Immature natural killer cell (primary cell): ENCODE results near the gene RAB3IL1. TPM values are rescaled to one million over a fixed set of nuclear protein-coding genes. Genes with fewer than 3 reads are reported as not detected.

Experiments
- DNase-seq, 3 donors: peaks; one replicate each; pipeline ENCODE4 v3.0.0; 2022; ENCODE audit warnings: mixed read lengths in 1 of 3
- H3K27ac Mint-ChIP-seq, 6 donors: one replicate each; pipeline ENCODE4 v1.8.0; 2020; ENCODE audit warnings: mixed read lengths in 6 of 6, mild to moderate bottlenecking in 5 of 6, inconsistent platforms in 4 of 6, moderate library complexity in 3 of 6
- H3K27me3 Mint-ChIP-seq, 3 donors: one replicate each; pipeline ENCODE4 v1.8.0; 2020 to 2021; ENCODE audit warnings: low read depth in 3 of 3, mild to moderate bottlenecking in 3 of 3, mixed read lengths in 3 of 3, moderate library complexity in 3 of 3, inconsistent platforms in 1 of 3
- H3K36me3 Mint-ChIP-seq, 3 donors: one replicate each; pipeline ENCODE4 v1.8.0; 2020; ENCODE audit warnings: mixed read lengths in 3 of 3, inconsistent platforms in 2 of 3, mild to moderate bottlenecking in 2 of 3
- H3K4me1 Mint-ChIP-seq, 2 donors: one replicate each; pipeline ENCODE4 v1.8.0; 2020; ENCODE audit warnings: inconsistent platforms in 2 of 2, mild to moderate bottlenecking in 2 of 2, mixed read lengths in 2 of 2, moderate library complexity in 1 of 2
- H3K4me3 Mint-ChIP-seq, 5 donors: one replicate each; pipeline ENCODE4 v1.8.0; 2020; ENCODE audit warnings: mild to moderate bottlenecking in 5 of 5, mixed read lengths in 5 of 5, inconsistent platforms in 3 of 5, moderate library complexity in 3 of 5
- H3K9me3 Mint-ChIP-seq, 6 donors: one replicate each; pipeline ENCODE4 v1.8.0; 2020; ENCODE audit warnings: mild to moderate bottlenecking in 6 of 6, mixed read lengths in 6 of 6, inconsistent platforms in 4 of 6, moderate library complexity in 3 of 6
- polyA plus RNA-seq, 3 donors: library from polyadenylated mRNA; unstranded; fragments of 300-500 nt; fragmentation: Illumina TruSeq; gene quantifications; one replicate each; pipeline ENCODE4 v1.2.3, GENCODE V29; 2021

Gene RAB3IL1
- polyA plus RNA-seq, 3 donors from 2014 or later: not detected

DNA sequence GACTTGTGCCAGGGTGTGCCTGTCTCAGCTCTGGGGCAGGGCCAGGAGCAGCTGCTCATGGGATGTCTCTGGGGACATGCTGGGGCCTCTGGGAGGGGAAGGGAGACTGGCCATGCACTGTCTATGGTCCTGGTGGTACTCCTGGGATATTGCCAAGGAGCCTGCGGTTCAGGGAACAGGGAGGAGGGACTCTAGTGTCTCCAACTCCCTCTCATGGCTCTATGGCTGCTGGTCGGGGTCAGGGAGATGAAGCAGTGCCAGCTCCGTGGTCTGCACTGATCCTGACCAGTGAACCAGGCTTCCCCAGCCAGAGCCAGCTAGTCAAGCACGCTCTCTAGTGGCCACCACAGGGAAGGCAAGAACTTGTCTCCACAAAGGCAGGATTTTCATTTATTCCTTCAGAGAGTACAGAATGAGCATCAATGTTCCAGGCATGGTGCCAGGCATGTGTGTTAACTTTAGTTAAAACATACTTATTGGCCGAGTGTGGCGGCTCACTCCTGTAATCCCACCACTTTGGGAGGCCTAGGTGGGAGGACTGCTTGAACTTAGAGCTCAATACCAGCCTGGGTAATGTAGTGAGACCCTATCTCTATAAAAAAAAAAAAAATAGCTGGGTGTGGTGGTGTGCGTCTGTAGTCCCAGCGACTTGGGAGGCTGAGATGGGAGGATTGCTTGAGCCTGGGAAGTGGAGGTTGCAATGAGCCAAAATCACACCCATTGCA lies 30.3 kb upstream of the RAB3IL1 start:
- Mint-ChIP-seq H3K27me3 (peaks cover 2 to 19% (median 5%) of the 10 kb centered on the region in 3 donors), H3K27ac (peak overlapping the region in 2 of 6 donors; percentile 31 to 53), H3K4me3 (no peak overlapping the region), H3K36me3 (no peaks in the 10 kb centered on the region), H3K4me1 (no peaks in the 10 kb centered on the region), H3K9me3 (peaks cover 0 to 2% (median 0%) of the 10 kb centered on the region in 6 donors)
- DNase-seq: peak; percentile 61 to 66 (median 62)

DNA sequence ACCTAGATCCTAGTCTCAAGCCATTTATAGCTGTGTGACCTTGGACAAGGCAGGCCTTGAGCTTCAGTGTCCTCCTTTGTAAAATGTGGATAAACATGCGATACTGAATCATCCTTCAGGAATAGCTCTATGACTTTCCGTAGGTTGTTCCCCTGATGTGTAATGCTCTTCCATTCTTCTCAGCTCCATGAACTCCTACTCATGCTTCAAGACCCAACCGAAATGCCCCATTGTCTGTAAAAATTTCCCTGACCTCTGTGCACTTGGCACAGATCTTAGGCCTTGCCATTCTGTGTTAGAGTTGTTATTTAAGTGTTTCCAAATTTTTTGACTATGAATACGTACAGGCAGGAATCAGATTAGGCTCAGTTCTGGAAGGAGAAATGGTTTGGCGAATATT lies 29.5 kb upstream of the RAB3IL1 start:
- H3K27ac Mint-ChIP-seq: no peak overlapping the region
- no peaks in the 10 kb centered on the region for H3K4me1 Mint-ChIP-seq
- peaks cover 2 to 19% (median 5%) of the 10 kb centered on the region in 3 donors for H3K27me3 Mint-ChIP-seq
- H3K9me3 Mint-ChIP-seq: peaks cover 0 to 2% (median 0%) of the 10 kb centered on the region in 6 donors
- H3K36me3 Mint-ChIP-seq: no peaks in the 10 kb centered on the region
- no peak for DNase-seq
- H3K4me3 Mint-ChIP-seq: no peak overlapping the region

GRCh38 chr11:61945191-61945590 lies 27.8 kb upstream of the RAB3IL1 start:
- no peak overlapping the region for H3K4me3 Mint-ChIP-seq
- peaks cover 0 to 2% (median 0%) of the 10 kb centered on the region in 6 donors for H3K9me3 Mint-ChIP-seq
- no peaks in the 10 kb centered on the region for H3K36me3 Mint-ChIP-seq

DNA sequence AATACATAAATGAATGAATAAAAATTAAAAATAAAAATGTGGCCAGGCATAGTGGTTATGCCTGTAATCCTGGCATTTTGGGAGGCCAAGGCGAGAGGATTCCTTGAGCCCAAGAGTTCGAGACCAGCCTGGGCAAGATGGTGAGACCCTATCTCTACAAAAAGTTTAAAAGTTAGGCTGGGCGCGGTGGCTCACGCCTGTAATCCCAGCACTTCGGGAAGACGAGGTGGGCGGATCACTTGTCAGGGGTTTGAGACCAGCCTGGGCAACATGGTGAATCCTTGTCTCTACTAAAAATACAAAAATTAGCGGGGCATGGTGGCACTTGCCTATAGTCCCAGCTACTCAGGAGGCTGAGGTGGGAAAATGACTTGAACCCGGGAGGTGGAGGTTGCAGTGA lies 23.1 kb upstream of the RAB3IL1 start:
- Mint-ChIP-seq H3K36me3 (peaks cover 0 to 10% (median 0%) of the 10 kb centered on the region in 3 donors), H3K4me1 (no peaks in the 10 kb centered on the region), H3K4me3 (no peak overlapping the region), H3K27ac (no peak overlapping the region), H3K27me3 (peaks cover 1 to 19% (median 4%) of the 10 kb centered on the region in 3 donors), H3K9me3 (peaks cover 2 to 16% (median 4%) of the 10 kb centered on the region in 6 donors)
- DNase-seq: no peak

More at GRCh38 chr11:61945191-61945590, 27.8 kb upstream of the RAB3IL1 start:
- Mint-ChIP-seq H3K27ac (no peak overlapping the region), H3K27me3 (peaks cover 2 to 17% (median 5%) of the 10 kb centered on the region in 3 donors), H3K4me1 (no peaks in the 10 kb centered on the region)
- DNase-seq: no peak

- H3K27ac Mint-ChIP-seq: no peak overlapping the region
- H3K4me3 Mint-ChIP-seq: no peak overlapping the region
- no peaks in the 10 kb centered on the region for H3K4me1 Mint-ChIP-seq
- DNase-seq: no peak
- peaks cover 2 to 21% (median 6%) of the 10 kb centered on the region in 6 donors for H3K9me3 Mint-ChIP-seq
- peaks cover 0 to 13% (median 0%) of the 10 kb centered on the region in 3 donors for H3K36me3 Mint-ChIP-seq
- peaks cover 1 to 29% (median 13%) of the 10 kb centered on the region in 3 donors for H3K27me3 Mint-ChIP-seq
Measured at GRCh38 chr11:61935861-61936260, 18.5 kb upstream of the RAB3IL1 start.

DNA sequence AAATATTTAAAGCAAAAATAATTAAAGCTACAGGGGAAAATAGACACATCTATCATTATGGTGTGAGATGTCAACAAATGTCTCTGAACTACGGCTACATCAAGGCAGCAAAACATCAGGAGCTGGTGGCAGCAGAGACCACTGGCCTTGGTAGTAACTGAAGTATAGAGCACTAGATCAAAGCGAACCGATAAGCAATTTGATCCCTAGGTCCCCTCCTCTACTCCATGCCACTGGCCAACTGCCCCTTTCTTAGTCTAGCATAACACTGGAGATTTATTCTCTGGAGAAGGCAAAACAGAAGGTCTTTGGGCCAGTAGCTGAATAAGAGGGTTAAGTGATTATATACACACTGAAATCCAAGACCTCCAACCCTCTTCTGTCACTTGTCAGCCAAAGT lies 13.6 kb upstream of the RAB3IL1 start:
- Mint-ChIP-seq H3K9me3 (peaks cover 0 to 7% (median 2%) of the 10 kb centered on the region in 6 donors), H3K27ac (no peak overlapping the region), H3K4me1 (no peaks in the 10 kb centered on the region), H3K27me3 (peaks cover 1 to 15% (median 14%) of the 10 kb centered on the region in 3 donors), H3K4me3 (no peak overlapping the region), H3K36me3 (peaks cover 0 to 6% (median 0%) of the 10 kb centered on the region in 3 donors)
- DNase-seq: no peak

DNA sequence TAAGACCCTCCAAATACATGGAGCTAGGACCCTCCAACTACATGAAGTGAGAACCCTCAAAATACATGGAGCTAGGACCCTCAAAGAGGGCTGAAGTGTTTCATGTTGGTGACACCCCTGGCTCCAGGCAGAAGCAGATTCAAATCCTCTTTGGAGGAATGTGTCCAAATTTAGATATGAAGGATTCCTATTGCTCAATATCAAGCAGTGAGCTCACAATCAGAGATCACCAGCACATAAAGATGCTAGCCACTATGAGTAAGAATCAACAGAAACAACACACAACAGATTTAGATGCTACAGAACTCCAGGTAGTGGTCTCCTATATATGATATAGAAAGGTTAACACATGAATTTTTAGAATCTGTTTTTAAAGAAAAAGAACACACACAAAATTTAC lies 11.2 kb upstream of the RAB3IL1 start:
- Mint-ChIP-seq H3K36me3 (peaks cover 0 to 4% (median 0%) of the 10 kb centered on the region in 3 donors), H3K4me1 (no peaks in the 10 kb centered on the region), H3K9me3 (peaks cover 0 to 4% (median 0%) of the 10 kb centered on the region in 6 donors), H3K27me3 (peaks cover 4 to 13% (median 6%) of the 10 kb centered on the region in 3 donors), H3K27ac (no peak overlapping the region), H3K4me3 (no peak overlapping the region)
- DNase-seq: no peak

- Mint-ChIP-seq H3K36me3 (no peaks in the 10 kb centered on the region), H3K4me1 (no peaks in the 10 kb centered on the region), H3K9me3 (peaks cover 0 to 2% (median 0%) of the 10 kb centered on the region in 6 donors), H3K27me3 (peaks cover 5 to 7% (median 6%) of the 10 kb centered on the region in 3 donors), H3K4me3 (no peak overlapping the region), H3K27ac (no peak overlapping the region)
- DNase-seq: no peak
Measured at GRCh38 chr11:61927501-61927900, 10.1 kb upstream of the RAB3IL1 start.

DNA sequence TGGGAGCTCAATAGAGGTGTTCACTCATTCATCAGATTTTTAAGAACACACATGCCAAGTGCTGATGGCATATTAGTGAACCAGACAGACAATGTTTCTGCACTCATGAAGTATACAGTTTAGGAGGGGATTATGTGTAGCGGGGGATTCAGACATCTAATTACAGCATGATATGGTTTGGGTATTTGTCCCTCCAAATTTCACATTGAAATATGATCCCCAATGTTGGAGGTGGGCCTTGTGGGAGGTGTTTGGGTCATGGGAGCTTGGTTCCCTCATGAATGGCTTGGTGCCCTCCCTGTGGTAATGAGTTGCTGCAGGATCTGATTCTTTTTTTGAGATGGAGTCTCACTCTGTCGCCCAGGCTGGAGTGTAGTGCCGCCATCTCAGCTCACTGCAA lies 8.9 kb upstream of the RAB3IL1 start:
- H3K27me3 Mint-ChIP-seq: peaks cover 4 to 5% (median 4%) of the 10 kb centered on the region in 3 donors
- no peak overlapping the region for H3K27ac Mint-ChIP-seq
- H3K4me1 Mint-ChIP-seq: no peaks in the 10 kb centered on the region
- H3K4me3 Mint-ChIP-seq: no peak overlapping the region
- no peaks in the 10 kb centered on the region for H3K9me3 Mint-ChIP-seq
- no peaks in the 10 kb centered on the region for H3K36me3 Mint-ChIP-seq
- DNase-seq: no peak

DNA sequence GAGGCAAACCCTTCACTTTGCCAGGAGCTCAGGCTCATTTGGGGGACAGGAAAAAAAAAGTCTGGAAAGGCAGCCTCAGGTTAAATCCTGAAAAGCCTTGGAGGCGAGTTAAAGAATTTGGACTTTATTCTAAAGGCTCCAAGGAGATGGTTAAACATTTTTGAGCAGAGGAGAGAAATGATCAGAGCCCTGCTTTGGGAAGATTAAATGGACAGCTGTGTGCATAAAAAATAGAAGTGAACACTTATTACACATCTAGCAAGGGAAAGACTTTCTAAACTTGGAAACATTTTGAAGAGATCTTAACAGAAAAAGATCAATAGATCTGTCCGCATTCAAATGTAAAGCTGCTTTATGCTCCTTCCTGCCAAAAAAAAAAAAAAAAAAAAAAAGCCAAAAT lies 8.4 kb upstream of the RAB3IL1 start:
- Mint-ChIP-seq H3K9me3 (no peaks in the 10 kb centered on the region), H3K27ac (no peak overlapping the region), H3K4me1 (no peaks in the 10 kb centered on the region), H3K27me3 (peaks cover 3 to 5% (median 4%) of the 10 kb centered on the region in 3 donors), H3K36me3 (no peaks in the 10 kb centered on the region), H3K4me3 (no peak overlapping the region)
- no peak for DNase-seq

GRCh38 chr11:61924064-61924455 lies 6.7 kb upstream of the RAB3IL1 start:
- H3K36me3 Mint-ChIP-seq: no peaks in the 10 kb centered on the region
- H3K27me3 Mint-ChIP-seq: peaks cover 5 to 7% (median 6%) of the 10 kb centered on the region in 3 donors
- H3K4me3 Mint-ChIP-seq: no peak overlapping the region
- H3K4me1 Mint-ChIP-seq: no peaks in the 10 kb centered on the region
- H3K27ac Mint-ChIP-seq: no peak overlapping the region
- no peaks in the 10 kb centered on the region for H3K9me3 Mint-ChIP-seq
- no peak for DNase-seq

- no peak overlapping the region for H3K27ac Mint-ChIP-seq
- H3K4me3 Mint-ChIP-seq: no peak overlapping the region
- peaks cover 5 to 11% (median 7%) of the 10 kb centered on the region in 3 donors for H3K27me3 Mint-ChIP-seq
- peaks cover 0 to under 1% of the 10 kb centered on the region in 2 donors for H3K4me1 Mint-ChIP-seq
- no peaks in the 10 kb centered on the region for H3K9me3 Mint-ChIP-seq
- no peak for DNase-seq
- H3K36me3 Mint-ChIP-seq: no peaks in the 10 kb centered on the region
Measured at GRCh38 chr11:61923166-61924063, 6.0 kb upstream of the RAB3IL1 start.

DNA sequence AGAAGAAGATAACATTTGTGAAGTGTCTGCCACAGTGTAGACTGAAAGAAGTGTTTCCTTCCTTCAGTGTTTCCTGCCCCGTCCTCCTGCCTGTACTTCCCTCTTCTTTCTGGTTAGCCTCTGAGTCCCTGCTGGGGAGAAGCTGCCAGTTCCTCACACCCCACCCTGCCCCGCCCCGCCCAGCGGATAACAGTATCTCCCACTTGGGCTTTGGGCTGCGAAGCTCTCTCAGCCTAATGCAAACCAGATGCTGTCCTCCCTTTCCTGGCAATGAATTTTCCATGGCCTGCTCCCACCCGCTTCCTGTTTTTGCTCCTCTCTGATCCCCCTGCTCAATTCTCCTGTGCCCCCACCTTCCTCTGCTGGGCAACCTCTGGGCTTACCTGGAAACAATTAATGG lies 5.2 kb upstream of the RAB3IL1 start:
- Mint-ChIP-seq H3K36me3 (no peaks in the 10 kb centered on the region), H3K27me3 (peaks cover 12 to 19% (median 15%) of the 10 kb centered on the region in 3 donors), H3K4me1 (peaks cover 7 to 8% of the 10 kb centered on the region in 2 donors), H3K4me3 (no peak overlapping the region), H3K27ac (no peak overlapping the region), H3K9me3 (no peaks in the 10 kb centered on the region)
- no peak for DNase-seq

GRCh38 chr11:61921446-61921845 lies 4.1 kb upstream of the RAB3IL1 start:
- Mint-ChIP-seq H3K27ac (no peak overlapping the region), H3K9me3 (no peaks in the 10 kb centered on the region), H3K4me1 (peaks cover 8 to 9% of the 10 kb centered on the region in 2 donors), H3K27me3 (peaks cover 15 to 19% (median 17%) of the 10 kb centered on the region in 3 donors), H3K36me3 (no peaks in the 10 kb centered on the region), H3K4me3 (peak overlapping the region in 1 of 5 donors; percentile 11)
- no peak for DNase-seq
